Measurements from ENCODE around the gene ARHGAP6. TPM values are rescaled to one million over a fixed set of nuclear protein-coding genes. Genes with fewer than 3 reads are reported as not detected.

The ARHGAP6 gene
- total RNA-seq, 1 experiment from 2014 or later: 0.07 TPM

DNA sequence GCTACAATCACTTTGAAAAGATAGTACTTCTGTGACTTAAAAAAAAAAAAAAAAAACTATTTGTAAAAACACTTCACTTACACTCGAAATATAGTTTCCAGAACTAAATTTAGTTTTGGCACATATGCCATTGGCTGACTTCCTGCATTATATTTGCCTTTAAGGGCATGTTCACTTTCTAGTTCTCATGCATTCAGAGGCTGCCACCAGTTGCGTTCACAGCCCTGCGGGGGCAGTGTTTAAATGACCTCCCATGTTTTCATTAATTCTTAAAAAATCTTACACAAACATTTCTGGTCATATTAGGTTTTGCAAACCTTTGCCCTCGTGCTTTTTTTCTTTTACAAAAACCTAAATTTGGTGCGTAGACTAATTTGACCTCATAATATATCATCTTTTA, 12.4 kb upstream of the ARHGAP6 start:
- Histone ChIP-seq H3K4me1 (ENCODE audit: insufficient read depth, low read length) (no peaks in the 10 kb centered on the region), H3T11ph (ENCODE audit: low read length) (no peak overlapping the region), H3K4ac (ENCODE audit: low read depth, low read length) (no peak overlapping the region), H4K5ac (ENCODE audit: insufficient read length, low read depth, low read length) (no peak overlapping the region), H3K23me2 (ENCODE audit: insufficient read length, low read depth, low read length, poor library complexity, severe bottlenecking) (no peaks in the 10 kb centered on the region), H2BK5ac (ENCODE audit: insufficient read length, low read length) (no peak overlapping the region), H4K8ac (replicated peaks; ENCODE audit: insufficient read length, low read depth, low read length) (no peak overlapping the region), H2BK120ac (ENCODE audit: low read depth, low read length, poor library complexity, severe bottlenecking) (no peak overlapping the region), H3K27ac (ENCODE audit: insufficient read length, low read depth, low read length) (no peak overlapping the region), H3K23ac (ENCODE audit: insufficient read length, low read depth, low read length) (no peak overlapping the region), H2BK15ac (ENCODE audit: low read depth, low read length) (no peak overlapping the region), H3K9ac (ENCODE audit: extremely low read depth, insufficient read length, low read length) (no peak overlapping the region), H3K79me1 (ENCODE audit: insufficient read depth, low read depth, low read length, poor library complexity, severe bottlenecking) (no peaks in the 10 kb centered on the region), H3K9me3 (ENCODE audit: control insufficient read depth, low read depth, low read length) (no peaks in the 10 kb centered on the region), H4K91ac (ENCODE audit: insufficient read length, low read depth, low read length) (no peak overlapping the region), H3K79me2 (ENCODE audit: insufficient read depth, low read length) (no peaks in the 10 kb centered on the region), H3K27me3 (ENCODE audit: insufficient read depth, low read length) (no peaks in the 10 kb centered on the region), H2BK20ac (ENCODE audit: low read depth, low read length, poor library complexity, severe bottlenecking) (no peak overlapping the region), H3K14ac (ENCODE audit: insufficient read depth, low read length) (no peak overlapping the region), H2AFZ (ENCODE audit: low read length) (no peak overlapping the region), H3K18ac (ENCODE audit: insufficient read length, low read depth, low read length) (no peak overlapping the region), H2AK5ac (ENCODE audit: insufficient read length, low read length) (no peak overlapping the region), H3K4me2 (ENCODE audit: insufficient read depth, insufficient read length, low read length) (no peak overlapping the region), H2BK12ac (ENCODE audit: insufficient read length, low read depth, low read length) (no peak overlapping the region), H3K56ac (ENCODE audit: insufficient read length, low read depth, low read length) (no peak overlapping the region), H4K20me1 (ENCODE audit: control insufficient read depth, insufficient read depth, insufficient read length) (no peaks in the 10 kb centered on the region)
- WGBS (ENCODE audit: extremely low coverage, insufficient read length, low lambda C conversion rate): no CpG with 5 or more reads among the region's 5 CpGs
- H3K27ac Mint-ChIP-seq: no peak overlapping the region
- H3K4me3 Mint-ChIP-seq: no peak overlapping the region
- no peak for DNase-seq
- H3K4me1 Mint-ChIP-seq: no peaks in the 10 kb centered on the region
- peak; percentile 57 for TF ChIP-seq CTCF (conservative IDR thresholded peaks at IDR 0.05)
- H3K36me3 Mint-ChIP-seq (ENCODE audit: insufficient read depth in 1 of 3, low read depth in 3 of 3): peaks cover 0 to 4% (median 0%) of the 10 kb centered on the region in 3 experiments; a peak in 1 of 7 replicates
- peaks cover 48 to 51% of the 10 kb centered on the region in 2 experiments for H3K9me3 Mint-ChIP-seq
- peaks cover 30% of the 10 kb centered on the region for H3K27me3 Mint-ChIP-seq (ENCODE audit: low read depth)

Measured in H9 (cell line).